Lower lobe of right lung (tissue), 2 donors: Measurements from ENCODE around the gene PER2. TPM values are rescaled to one million over a fixed set of nuclear protein-coding genes. Genes with fewer than 3 reads are reported as not detected.

Source experiments
- ATAC-seq, 2 donors: fragments of 200-7000 bp; cut with Tn5 transposase; one replicate each; pipeline ENCODE4 v1.9.1; 2020 to 2022; ENCODE audit warnings: mild to moderate bottlenecking in 2 of 2, moderate library complexity in 2 of 2
- DNase-seq: peaks from one replicate; pipeline ENCODE4 v3.0.0-alpha.2; 2020
- H3K27ac ChIP-seq: fragments of 200-600 bp; one replicate; pipeline ENCODE4 v1.8.0; 2022
- H3K27me3 ChIP-seq: fragments of 200-600 bp; one replicate; pipeline ENCODE4 v1.8.0; 2022; ENCODE audit warnings: low read depth
- H3K36me3 ChIP-seq: fragments of 200-600 bp; one replicate; pipeline ENCODE4 v1.8.0; 2022; ENCODE audit warnings: mild to moderate bottlenecking
- H3K4me1 ChIP-seq: fragments of 200-600 bp; one replicate; pipeline ENCODE4 v1.8.0; 2022
- H3K4me3 ChIP-seq: fragments of 200-600 bp; one replicate; pipeline ENCODE4 v1.8.0; 2022; ENCODE audit warnings: mild to moderate bottlenecking
- H3K9me3 ChIP-seq: fragments of 200-600 bp; one replicate; pipeline ENCODE4 v1.8.0; 2022
- CTCF ChIP-seq: fragments of 200-600 bp; IDR thresholded peaks from one replicate; pipeline ENCODE4 v1.8.0; 2022; ENCODE audit warnings: antibody characterized with exemption, mild to moderate bottlenecking
- intact Hi-C: fragments of 100-400 bp; cut with DNase I; formaldehyde crosslinking; loops from one replicate; pipeline ENCODE4 v1.11.0; 2022
- total RNA-seq: library from RNA; stranded (reverse); fragmentation: NEBNext Ultra II Directional; extraction: Animal tissue kit (Norgen Biotek cat#: 25700); gene quantifications from one replicate; pipeline ENCODE4 v1.2.1, GENCODE V29; 2021
- donor health status: DM: no; HTN: yes; CAD: no; lungs with severe emphysema.

PER2 gene
- total RNA-seq, 1 donor from 2014 or later: 24.9 TPM

- Histone ChIP-seq H3K9me3 (no peaks in the 10 kb centered on the region), H3K27ac (no peak overlapping the region), H3K4me1 (peaks cover 7% of the 10 kb centered on the region), H3K27me3 (no peaks in the 10 kb centered on the region), H3K36me3 (peaks cover 93% of the 10 kb centered on the region), H3K4me3 (no peak overlapping the region)
- intact Hi-C loops: no loop called here
- TF ChIP-seq CTCF: no peak
- peak; percentile 34 for DNase-seq
- no peak for ATAC-seq
Observed at GRCh38 chr2:238271061-238271554, 17.3 kb downstream of the PER2 start.

- no peaks in the 10 kb centered on the region for H3K9me3 ChIP-seq
- H3K27ac ChIP-seq: no peak overlapping the region
- peaks cover 92% of the 10 kb centered on the region for H3K36me3 ChIP-seq
- H3K4me3 ChIP-seq: no peak overlapping the region
- TF ChIP-seq CTCF: no peak
- ATAC-seq: no peak
- intact Hi-C loops: no loop called here
- DNase-seq: peak; percentile 31
- H3K4me1 ChIP-seq: peaks cover 7% of the 10 kb centered on the region
- H3K27me3 ChIP-seq: no peaks in the 10 kb centered on the region
Observed at GRCh38 chr2:238270606-238271005, 17.8 kb downstream of the PER2 start.

- DNase-seq (peak; percentile 12), ATAC-seq (no peak)
- Histone ChIP-seq H3K27me3 (no peaks in the 10 kb centered on the region), H3K36me3 (peaks cover 92% of the 10 kb centered on the region), H3K4me1 (peaks cover 9% of the 10 kb centered on the region), H3K9me3 (no peaks in the 10 kb centered on the region), H3K4me3 (no peak overlapping the region), H3K27ac (no peak overlapping the region)
- no peak for TF ChIP-seq CTCF
- intact Hi-C loops: no loop called here
Observed at GRCh38 chr2:238269741-238270140, 18.7 kb downstream of the PER2 start.

- peaks cover 23% of the 10 kb centered on the region for H3K4me1 ChIP-seq
- peaks cover 85% of the 10 kb centered on the region for H3K36me3 ChIP-seq
- H3K4me3 ChIP-seq: no peak overlapping the region
- no peak for TF ChIP-seq CTCF
- DNase-seq: peak; percentile 36
- intact Hi-C loops: no loop called here
- no peak for ATAC-seq
- H3K27ac ChIP-seq: no peak overlapping the region
- H3K9me3 ChIP-seq: no peaks in the 10 kb centered on the region
- no peaks in the 10 kb centered on the region for H3K27me3 ChIP-seq
Observed at GRCh38 chr2:238267884-238268680, 20.3 kb downstream of the PER2 start.

- intact Hi-C loops: no loop called here
- DNase-seq: no peak
- no peak for ATAC-seq
- H3K27ac ChIP-seq: no peak overlapping the region
- no peaks in the 10 kb centered on the region for H3K9me3 ChIP-seq
- no peaks in the 10 kb centered on the region for H3K27me3 ChIP-seq
- no peak for TF ChIP-seq CTCF
- H3K36me3 ChIP-seq: peaks cover 82% of the 10 kb centered on the region
- peaks cover 26% of the 10 kb centered on the region for H3K4me1 ChIP-seq
- H3K4me3 ChIP-seq: no peak overlapping the region
Observed at GRCh38 chr2:238267341-238267710, 21.1 kb downstream of the PER2 start.
